ENCODE results near the gene PKHD1. TPM values are rescaled to one million over a fixed set of nuclear protein-coding genes. Genes with fewer than 3 reads are reported as not detected.

Gene PKHD1
- total and polyA plus RNA-seq, 2 of the 13 experiments (the other 11 are each of a cell fraction or from before 2014, with no cell fraction given): 0.01 to 0.13 TPM

- CTCF ChIA-PET (ENCODE audit: low intra/inter-chr PET ratio, low total read pairs): no interaction called here
- 33% methylated on average over 4 of the region's 4 CpGs for WGBS (ENCODE audit: low lambda C conversion rate)
- TF ChIP-seq ZSCAN22 (CRISPR knock-in tag; IDR thresholded peaks at IDR 0.05): no peak
- TF ChIP-seq PHF20 (CRISPR knock-in tag; IDR thresholded peaks at IDR 0.05): no peak
- TF ChIP-seq E2F2 (CRISPR knock-in tag; IDR thresholded peaks at IDR 0.05; ENCODE audit: borderline replicate concordance): no peak
- TF ChIP-seq NFE2L2 (IDR thresholded peaks at IDR 0.05; ENCODE audit: low read length): no peak
- no peak for TF ChIP-seq NPAS2 (CRISPR knock-in tag; IDR thresholded peaks at IDR 0.05; ENCODE audit: borderline replicate concordance)
- no peak for TF ChIP-seq ZNF512B (CRISPR knock-in tag; IDR thresholded peaks at IDR 0.05; ENCODE audit: borderline replicate concordance)
- no peak for TF ChIP-seq NFRKB (IDR thresholded peaks at IDR 0.05)
- TF ChIP-seq MED1 (CRISPR knock-in tag; IDR thresholded peaks at IDR 0.05): no peak
- TF ChIP-seq ZNF572 (CRISPR knock-in tag; IDR thresholded peaks at IDR 0.05): no peak
- no peak for TF ChIP-seq ASH2L (IDR thresholded peaks at IDR 0.05; ENCODE audit: insufficient read length, low read depth, low read length)
- TF ChIP-seq ZHX2 (IDR thresholded peaks at IDR 0.05; ENCODE audit: low read depth): no peak
- TF ChIP-seq ZHX2 (CRISPR knock-in tag; IDR thresholded peaks at IDR 0.05; ENCODE audit: borderline replicate concordance): no peak
- no peak for TF ChIP-seq TOE1 (CRISPR knock-in tag; IDR thresholded peaks at IDR 0.05)
- no peak for TF ChIP-seq ZKSCAN1 (IDR thresholded peaks at IDR 0.05; ENCODE audit: low read length)
- no peak for TF ChIP-seq NFIC (IDR thresholded peaks at IDR 0.05; ENCODE audit: low read length)
Measured at GRCh38 chr6:51625566-51625965, 461.8 kb downstream of the PKHD1 start.

More at GRCh38 chr6:51625566-51625965, 461.8 kb downstream of the PKHD1 start:
- Histone ChIP-seq H3K36me3 (replicated peaks in 1 of 2; ENCODE audit: control insufficient read depth in 1 of 2, insufficient read depth in 2 of 2, low read length in 2 of 2) (no peaks in the 10 kb centered on the region), H3K4me2 (ENCODE audit: low read depth, low read length) (no peak overlapping the region), H4K20me1 (ENCODE audit: insufficient read depth, low read length) (no peaks in the 10 kb centered on the region), H2AFZ (ENCODE audit: low read length) (no peak overlapping the region), H3K27ac (ENCODE audit: extremely low read length, insufficient read depth, low read length) (no peak overlapping the region), H3K9me3 (ENCODE audit: low read length) (no peaks in the 10 kb centered on the region), H3K4me1 (ENCODE audit: insufficient read depth, low read length) (no peaks in the 10 kb centered on the region), H3K9ac (ENCODE audit: insufficient read depth, low read depth, low read length) (no peak overlapping the region), H3K4me3 (replicated peaks in 1 of 3; ENCODE audit: insufficient read depth in 1 of 3, low read depth in 2 of 3, low read length in 3 of 3) (no peak overlapping the region), H3K27me3 (ENCODE audit: control insufficient read depth in 1 of 2, insufficient read depth in 2 of 2, low read length in 2 of 2) (no peaks in the 10 kb centered on the region), H3K79me2 (ENCODE audit: insufficient read depth, low read length) (no peaks in the 10 kb centered on the region)
- ATAC-seq (no peak), FAIRE-seq (no peak), DNase-seq (ENCODE audit: low spot score) (no peak)
- intact Hi-C loops (cut with micrococcal nuclease; ENCODE audit: unreplicated experiment) (no loop called here), in situ Hi-C loops (cut with HindIII; ENCODE audit: extremely low pct_ligation_motif_present, low pct_unique_long_range_greater_than_20kb) (no loop called here)
- POLR2A ChIA-PET: no interaction called here
- BruUV-seq (replicated peaks): no TSS peak

Data from HepG2 (cell line).